Panc1 (cell line): ENCODE measurements around the gene UGGT2. TPM values are rescaled to one million over a fixed set of nuclear protein-coding genes. Genes with fewer than 3 reads are reported as not detected.

Source experiments
- ATAC-seq: fragments of 200-7000 bp; cut with Tn5 transposase; 2 replicates; pipeline ENCODE4 v1.9.1; 2020; ENCODE audit warnings: mild to moderate bottlenecking, moderate library complexity
- BruUV-seq: library from RNA; stranded (reverse); fragments of 400-500 nt; replicated peaks from 2 replicates; lab custom pipeline; 2021; lab: Mats Ljungman, UMichigan
- CTCF ChIA-PET: fragments of 300-600 bp; sonication (Branson Sonifier 250); formaldehyde crosslinking; loops from one replicate; lab custom pipeline; 2022; ENCODE audit warnings: antibody characterized with exemption; lab: Charles Lee
- POLR2A ChIA-PET: fragments of 300-600 bp; sonication (Branson Sonifier 250); formaldehyde crosslinking; loops from one replicate; lab custom pipeline; 2022; ENCODE audit warnings: antibody characterized with exemption; lab: Charles Lee
- DNase-seq: peaks from one replicate; pipeline ENCODE4 v3.0.0-alpha.2; 2010; ENCODE audit warnings: low read depth, low spot score
- H3K27ac ChIP-seq: 2 replicates; pipeline ENCODE4 v1.5.1; 2011; ENCODE audit warnings: mild to moderate bottlenecking, low read length, inconsistent platforms
- H3K27me3 ChIP-seq: fragments of 200-500 bp; sonication (Bioruptor generic); 2 replicates; pipeline ENCODE4 v1.6.0; 2014; ENCODE audit warnings: low read length, inconsistent platforms; ENCODE audit not compliant: control insufficient read depth, insufficient read depth
- H3K36me3 ChIP-seq: fragments of 200-500 bp; sonication (Bioruptor generic); 2 replicates; pipeline ENCODE4 v1.5.1; 2014; ENCODE audit warnings: inconsistent platforms, mild to moderate bottlenecking, low read length, moderate library complexity; ENCODE audit not compliant: control insufficient read depth, insufficient read depth
- H3K4me1 ChIP-seq: 2 replicates; pipeline ENCODE4 v1.5.1; 2011; ENCODE audit warnings: inconsistent platforms, mild to moderate bottlenecking, low read length, moderate library complexity; ENCODE audit not compliant: control insufficient read depth, insufficient read depth
- H3K4me3 ChIP-seq, 2 experiments: 2 replicates each; pipeline ENCODE4 v1.5.1; 2011 to 2012; ENCODE audit warnings: low read depth in 2 of 2, low read length in 2 of 2, mild to moderate bottlenecking in 2 of 2, inconsistent platforms in 1 of 2, moderate library complexity in 1 of 2
- H3K9me3 ChIP-seq: fragments of 200-500 bp; sonication (Bioruptor generic); 2 replicates; pipeline ENCODE4 v1.5.1; 2014; ENCODE audit warnings: low read depth, mild to moderate bottlenecking, inconsistent platforms, low read length, moderate library complexity; ENCODE audit not compliant: control insufficient read depth, insufficient read depth
- POLR2AphosphoS5 ChIP-seq: IDR thresholded peaks from 2 replicates; pipeline ENCODE4 v1.6.1; 2012; ENCODE audit warnings: mild to moderate bottlenecking, low read depth, low read length, moderate library complexity
- SIN3A ChIP-seq: IDR thresholded peaks from 2 replicates; pipeline ENCODE4 v1.6.1; 2012; ENCODE audit warnings: low read depth, mild to moderate bottlenecking, low read length, moderate library complexity, borderline replicate concordance; ENCODE audit not compliant: insufficient read depth
- TCF7L2 ChIP-seq: IDR thresholded peaks from 2 replicates; pipeline ENCODE4 v1.6.1; 2011; ENCODE audit warnings: mild to moderate bottlenecking, low read depth, low read length, inconsistent platforms
- in situ Hi-C: cut with HindIII; loops from 2 replicates; pipeline ENCODE4 v1.10.0; 2016; ENCODE audit warnings: low sequenced_read_pairs, low pct_unique_long_range_greater_than_20kb
- intact Hi-C: fragments of 100-400 bp; cut with micrococcal nuclease; formaldehyde crosslinking; loops from one replicate; pipeline ENCODE4 v1.10.0; 2022; ENCODE audit not compliant: unreplicated experiment
- total RNA-seq: library from RNA; stranded (reverse); gene quantifications from one replicate; pipeline ENCODE4 v1.2.1, GENCODE V29; 2021; ENCODE audit not compliant: unreplicated experiment
- TF ChIP-seq, protein P1 (sequence below), 2 experiments: IDR thresholded peaks; 2 replicates each; pipeline ENCODE4 v1.6.1; 2011 to 2012; ENCODE audit warnings: low read depth in 2 of 2, control low read depth in 1 of 2, low read length in 1 of 2, mild to moderate bottlenecking in 1 of 2, moderate library complexity in 1 of 2; ENCODE audit not compliant: insufficient read depth in 1 of 2
- TF ChIP-seq, protein P2 (sequence below): fragments of 450-650 bp; IDR thresholded peaks from 2 replicates; pipeline ENCODE4 v1.5.1; 2017; ENCODE audit warnings: mild to moderate bottlenecking

UGGT2 gene
- total RNA-seq, 1 experiment from 2014 or later = 22.9 TPM

DNA sequence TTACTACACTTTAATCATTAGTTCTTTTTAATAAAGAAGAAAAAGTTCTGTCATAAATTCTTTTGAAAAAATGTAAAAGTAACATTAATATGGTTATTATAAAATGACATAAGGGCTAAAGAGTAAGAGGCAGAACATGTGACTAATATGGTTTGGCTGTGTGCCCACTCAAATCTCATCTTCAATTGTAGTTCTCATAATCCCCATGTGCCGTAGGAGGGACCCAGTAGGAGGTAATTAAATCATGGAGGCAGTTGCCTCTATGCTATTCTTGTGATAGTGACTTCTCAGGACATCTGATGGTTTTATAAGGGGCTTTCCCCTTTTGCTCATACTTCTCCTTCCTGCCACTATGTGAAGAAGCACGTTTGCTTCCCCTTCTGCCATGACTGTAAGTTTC lies 104.5 kb downstream of the UGGT2 start:
- DNase-seq = no peak
- Histone ChIP-seq H3K4me3 (no peak overlapping the region), H3K36me3 (no peaks in the 10 kb centered on the region), H3K27me3 (no peaks in the 10 kb centered on the region), H3K27ac (no peak overlapping the region), H3K4me1 (no peaks in the 10 kb centered on the region), H3K9me3 (no peaks in the 10 kb centered on the region)
- TF ChIP-seq, protein P1, sequence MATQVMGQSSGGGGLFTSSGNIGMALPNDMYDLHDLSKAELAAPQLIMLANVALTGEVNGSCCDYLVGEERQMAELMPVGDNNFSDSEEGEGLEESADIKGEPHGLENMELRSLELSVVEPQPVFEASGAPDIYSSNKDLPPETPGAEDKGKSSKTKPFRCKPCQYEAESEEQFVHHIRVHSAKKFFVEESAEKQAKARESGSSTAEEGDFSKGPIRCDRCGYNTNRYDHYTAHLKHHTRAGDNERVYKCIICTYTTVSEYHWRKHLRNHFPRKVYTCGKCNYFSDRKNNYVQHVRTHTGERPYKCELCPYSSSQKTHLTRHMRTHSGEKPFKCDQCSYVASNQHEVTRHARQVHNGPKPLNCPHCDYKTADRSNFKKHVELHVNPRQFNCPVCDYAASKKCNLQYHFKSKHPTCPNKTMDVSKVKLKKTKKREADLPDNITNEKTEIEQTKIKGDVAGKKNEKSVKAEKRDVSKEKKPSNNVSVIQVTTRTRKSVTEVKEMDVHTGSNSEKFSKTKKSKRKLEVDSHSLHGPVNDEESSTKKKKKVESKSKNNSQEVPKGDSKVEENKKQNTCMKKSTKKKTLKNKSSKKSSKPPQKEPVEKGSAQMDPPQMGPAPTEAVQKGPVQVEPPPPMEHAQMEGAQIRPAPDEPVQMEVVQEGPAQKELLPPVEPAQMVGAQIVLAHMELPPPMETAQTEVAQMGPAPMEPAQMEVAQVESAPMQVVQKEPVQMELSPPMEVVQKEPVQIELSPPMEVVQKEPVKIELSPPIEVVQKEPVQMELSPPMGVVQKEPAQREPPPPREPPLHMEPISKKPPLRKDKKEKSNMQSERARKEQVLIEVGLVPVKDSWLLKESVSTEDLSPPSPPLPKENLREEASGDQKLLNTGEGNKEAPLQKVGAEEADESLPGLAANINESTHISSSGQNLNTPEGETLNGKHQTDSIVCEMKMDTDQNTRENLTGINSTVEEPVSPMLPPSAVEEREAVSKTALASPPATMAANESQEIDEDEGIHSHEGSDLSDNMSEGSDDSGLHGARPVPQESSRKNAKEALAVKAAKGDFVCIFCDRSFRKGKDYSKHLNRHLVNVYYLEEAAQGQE (IDR thresholded peaks at IDR 0.05; ENCODE audit: insufficient read depth in 1 of 2, low read depth in 2 of 2, low read length in 1 of 2) = no peak
- TF ChIP-seq, protein P2, sequence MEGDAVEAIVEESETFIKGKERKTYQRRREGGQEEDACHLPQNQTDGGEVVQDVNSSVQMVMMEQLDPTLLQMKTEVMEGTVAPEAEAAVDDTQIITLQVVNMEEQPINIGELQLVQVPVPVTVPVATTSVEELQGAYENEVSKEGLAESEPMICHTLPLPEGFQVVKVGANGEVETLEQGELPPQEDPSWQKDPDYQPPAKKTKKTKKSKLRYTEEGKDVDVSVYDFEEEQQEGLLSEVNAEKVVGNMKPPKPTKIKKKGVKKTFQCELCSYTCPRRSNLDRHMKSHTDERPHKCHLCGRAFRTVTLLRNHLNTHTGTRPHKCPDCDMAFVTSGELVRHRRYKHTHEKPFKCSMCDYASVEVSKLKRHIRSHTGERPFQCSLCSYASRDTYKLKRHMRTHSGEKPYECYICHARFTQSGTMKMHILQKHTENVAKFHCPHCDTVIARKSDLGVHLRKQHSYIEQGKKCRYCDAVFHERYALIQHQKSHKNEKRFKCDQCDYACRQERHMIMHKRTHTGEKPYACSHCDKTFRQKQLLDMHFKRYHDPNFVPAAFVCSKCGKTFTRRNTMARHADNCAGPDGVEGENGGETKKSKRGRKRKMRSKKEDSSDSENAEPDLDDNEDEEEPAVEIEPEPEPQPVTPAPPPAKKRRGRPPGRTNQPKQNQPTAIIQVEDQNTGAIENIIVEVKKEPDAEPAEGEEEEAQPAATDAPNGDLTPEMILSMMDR = no peak
- TF ChIP-seq TCF7L2 (no peak), POLR2AphosphoS5 (no peak)
- ATAC-seq = no peak
- in situ Hi-C loops (no loop called here), intact Hi-C loops (no loop called here)
- ChIA-PET POLR2A (no interaction called here), CTCF (no interaction called here)
- BruUV-seq = no TSS peak

DNA sequence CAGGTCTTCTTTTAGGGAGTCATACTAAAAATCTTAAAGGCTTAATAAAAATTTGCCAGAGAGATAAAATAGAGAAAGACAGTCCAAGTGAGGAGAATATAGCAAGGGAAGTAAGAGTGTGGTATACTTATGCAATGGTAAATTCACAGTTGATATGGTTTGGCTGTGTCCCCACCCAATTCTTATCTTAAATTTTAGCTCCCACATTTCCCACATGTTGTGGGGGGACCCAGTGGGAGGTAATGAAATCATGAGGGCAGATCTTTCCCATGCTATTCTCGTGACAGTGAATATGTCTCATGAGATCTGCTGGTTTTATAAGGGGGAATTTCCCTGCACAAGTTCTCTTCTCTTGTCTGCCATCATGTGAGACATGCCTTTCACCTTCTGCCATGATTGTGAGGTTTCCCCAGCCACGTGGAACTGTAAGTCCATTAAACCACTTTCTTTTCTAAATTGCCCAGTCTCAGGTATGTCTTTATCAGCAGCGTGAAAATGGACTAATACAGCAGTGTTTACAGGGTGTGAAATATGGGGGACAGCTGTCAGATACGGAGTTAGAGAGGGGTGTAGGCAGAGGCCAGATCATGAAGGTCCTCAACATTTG lies 115.4 kb downstream of the UGGT2 start:
- in situ Hi-C loops = no loop called here
- no peak for TF ChIP-seq SIN3A
- TF ChIP-seq, protein P1 (IDR thresholded peaks at IDR 0.05; ENCODE audit: insufficient read depth in 1 of 2, low read depth in 2 of 2, low read length in 1 of 2) = no peak
- TF ChIP-seq TCF7L2 = no peak
- TF ChIP-seq, protein P2 = no peak
- no peak for TF ChIP-seq POLR2AphosphoS5
- no peak for ATAC-seq
- H3K36me3 ChIP-seq = no peaks in the 10 kb centered on the region
- ChIA-PET POLR2A (no interaction called here), CTCF (no interaction called here)
- intact Hi-C loops = no loop called here
- no peak overlapping the region for H3K4me3 ChIP-seq
- H3K4me1 ChIP-seq = no peaks in the 10 kb centered on the region
- no TSS peak for BruUV-seq
- no peaks in the 10 kb centered on the region for H3K9me3 ChIP-seq
- no peaks in the 10 kb centered on the region for H3K27me3 ChIP-seq
- DNase-seq = no peak
- H3K27ac ChIP-seq = no peak overlapping the region
